Measurements from ENCODE around the gene CAMTA1. TPM values are rescaled to one million over a fixed set of nuclear protein-coding genes. Genes with fewer than 3 reads are reported as not detected.

Gene CAMTA1
- total and polyA plus RNA-seq, 4 donors = 18.0 to 93.5 (median 35.8) TPM

- no peak for TF ChIP-seq MAX (IDR thresholded peaks at IDR 0.05)
- no peak for TF ChIP-seq HNF4G (IDR thresholded peaks at IDR 0.05)
- TF ChIP-seq HNF4A (conservative IDR thresholded peaks at IDR 0.05) = no peak
- TF ChIP-seq GABPA (IDR thresholded peaks at IDR 0.05 in 1 of 2, conservative IDR thresholded peaks at IDR 0.05 in 1 of 2) = no peak
- no peak for TF ChIP-seq RXRA (IDR thresholded peaks at IDR 0.05)
These were observed 390.0 kb downstream of the CAMTA1 start (continued) for GRCh38 chr1:7174980-7175906.

- Histone ChIP-seq H3K9ac (ENCODE audit: low read depth in 1 of 2, low read length in 2 of 2) (no peak overlapping the region), H3K36me3 (ENCODE audit: control insufficient read depth in 4 of 4, insufficient read depth in 3 of 4, low read depth in 1 of 4, low read length in 3 of 4) (no peaks in the 10 kb centered on the region), H3K4me1 (ENCODE audit: control insufficient read depth in 4 of 4, insufficient read depth in 4 of 4, low read length in 3 of 4) (no peaks in the 10 kb centered on the region), H3K9me3 (ENCODE audit: control insufficient read depth in 4 of 4, low read length in 3 of 4) (no peaks in the 10 kb centered on the region), H3K4me3 (ENCODE audit: low read depth in 1 of 3, low read length in 3 of 3) (no peak overlapping the region), H3K27me3 (ENCODE audit: control insufficient read depth in 4 of 4, insufficient read depth in 4 of 4, low read length in 3 of 4) (no peaks in the 10 kb centered on the region), H3K27ac (ENCODE audit: low read depth in 1 of 2, low read length in 2 of 2) (no peak overlapping the region)
- DNase-seq (ENCODE audit: low spot score) = no peak
- no peak for TF ChIP-seq NR2F2 (IDR thresholded peaks at IDR 0.05)
- TF ChIP-seq ATF3 (IDR thresholded peaks at IDR 0.05) = no peak
- TF ChIP-seq MAX (IDR thresholded peaks at IDR 0.05) = no peak
- TF ChIP-seq FOXA2 (IDR thresholded peaks at IDR 0.05) = no peak
- TF ChIP-seq FOXA1 (IDR thresholded peaks at IDR 0.05) = no peak
- TF ChIP-seq RXRA (IDR thresholded peaks at IDR 0.05) = no peak
- TF ChIP-seq RAD21 (IDR thresholded peaks at IDR 0.05) = no peak
- WGBS = 92% methylated on average over 3 of the region's 3 CpGs
These were observed 391.8 kb downstream of the CAMTA1 start for GRCh38 chr1:7177021-7177420.

DNA sequence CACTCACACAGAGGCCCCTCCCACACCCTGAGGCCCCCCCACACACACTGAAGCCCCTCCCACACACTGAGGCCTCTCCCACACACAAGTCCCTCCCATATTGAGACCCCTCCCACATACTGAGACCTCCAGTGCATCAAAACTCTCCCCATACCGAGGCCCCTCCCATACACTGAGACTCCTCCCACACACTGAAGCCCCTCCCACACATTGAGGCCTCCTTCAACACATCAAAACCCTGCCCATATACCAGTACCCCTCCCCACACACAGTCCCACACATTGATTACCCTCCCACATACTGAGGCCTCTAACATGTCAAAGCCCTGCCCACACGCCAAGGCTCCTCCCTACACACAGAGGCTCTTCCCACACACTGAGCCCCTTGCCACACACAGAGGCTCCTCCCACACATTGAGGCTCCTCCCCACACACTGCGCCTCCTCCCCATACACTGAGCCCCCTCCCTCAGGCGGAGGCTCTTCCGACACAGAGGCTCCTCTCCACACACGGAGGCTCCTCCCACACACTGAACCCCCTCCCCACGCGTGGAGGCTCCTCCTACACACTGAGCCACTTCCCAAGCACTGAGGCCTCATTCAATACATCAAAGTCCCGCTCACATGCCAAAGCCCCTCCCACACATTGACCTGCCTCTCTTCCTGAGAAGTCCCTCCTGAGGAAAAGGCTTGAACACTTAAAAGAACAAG is 392.3 kb downstream of the CAMTA1 start:
- no peaks in the 10 kb centered on the region for H3K9me3 ChIP-seq (ENCODE audit: control insufficient read depth in 4 of 4, low read length in 3 of 4)
- H3K4me1 ChIP-seq (ENCODE audit: control insufficient read depth in 4 of 4, insufficient read depth in 4 of 4, low read length in 3 of 4) = no peaks in the 10 kb centered on the region
- H3K27me3 ChIP-seq (ENCODE audit: control insufficient read depth in 4 of 4, insufficient read depth in 4 of 4, low read length in 3 of 4) = no peaks in the 10 kb centered on the region
- H3K9ac ChIP-seq (ENCODE audit: low read depth in 1 of 2, low read length in 2 of 2) = no peak overlapping the region
- H3K36me3 ChIP-seq (ENCODE audit: control insufficient read depth in 4 of 4, insufficient read depth in 3 of 4, low read depth in 1 of 4, low read length in 3 of 4) = no peaks in the 10 kb centered on the region
- H3K4me3 ChIP-seq (ENCODE audit: low read depth in 1 of 3, low read length in 3 of 3) = no peak overlapping the region
- WGBS = 78% methylated on average over 9 of the region's 9 CpGs
- H3K27ac ChIP-seq (ENCODE audit: low read depth in 1 of 2, low read length in 2 of 2) = no peak overlapping the region
- TF ChIP-seq JUND (IDR thresholded peaks at IDR 0.05) (no peak), FOXA2 (IDR thresholded peaks at IDR 0.05) (no peak), RAD21 (IDR thresholded peaks at IDR 0.05) (no peak), SP1 (IDR thresholded peaks at IDR 0.05) (no peak), HNF4A (conservative IDR thresholded peaks at IDR 0.05) (no peak), ATF3 (IDR thresholded peaks at IDR 0.05) (no peak), MAX (IDR thresholded peaks at IDR 0.05) (no peak), EGR1 (IDR thresholded peaks at IDR 0.05; ENCODE audit: low read depth in 2 of 2) (no peak), TAF1 (conservative IDR thresholded peaks at IDR 0.05) (no peak), GABPA (IDR thresholded peaks at IDR 0.05 in 1 of 2, conservative IDR thresholded peaks at IDR 0.05 in 1 of 2) (no peak), RXRA (IDR thresholded peaks at IDR 0.05) (no peak)
- TF ChIP-seq, protein P1, sequence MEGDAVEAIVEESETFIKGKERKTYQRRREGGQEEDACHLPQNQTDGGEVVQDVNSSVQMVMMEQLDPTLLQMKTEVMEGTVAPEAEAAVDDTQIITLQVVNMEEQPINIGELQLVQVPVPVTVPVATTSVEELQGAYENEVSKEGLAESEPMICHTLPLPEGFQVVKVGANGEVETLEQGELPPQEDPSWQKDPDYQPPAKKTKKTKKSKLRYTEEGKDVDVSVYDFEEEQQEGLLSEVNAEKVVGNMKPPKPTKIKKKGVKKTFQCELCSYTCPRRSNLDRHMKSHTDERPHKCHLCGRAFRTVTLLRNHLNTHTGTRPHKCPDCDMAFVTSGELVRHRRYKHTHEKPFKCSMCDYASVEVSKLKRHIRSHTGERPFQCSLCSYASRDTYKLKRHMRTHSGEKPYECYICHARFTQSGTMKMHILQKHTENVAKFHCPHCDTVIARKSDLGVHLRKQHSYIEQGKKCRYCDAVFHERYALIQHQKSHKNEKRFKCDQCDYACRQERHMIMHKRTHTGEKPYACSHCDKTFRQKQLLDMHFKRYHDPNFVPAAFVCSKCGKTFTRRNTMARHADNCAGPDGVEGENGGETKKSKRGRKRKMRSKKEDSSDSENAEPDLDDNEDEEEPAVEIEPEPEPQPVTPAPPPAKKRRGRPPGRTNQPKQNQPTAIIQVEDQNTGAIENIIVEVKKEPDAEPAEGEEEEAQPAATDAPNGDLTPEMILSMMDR (IDR thresholded peaks at IDR 0.05; ENCODE audit: low read depth, low read length, missing input control) = no peak
- DNase-seq (ENCODE audit: low spot score) = no peak

All from liver (tissue), 9 donors.